Right lobe of liver (tissue), 6 donors: Measurements from ENCODE around the gene VWDE. TPM values are rescaled to one million over a fixed set of nuclear protein-coding genes. Genes with fewer than 3 reads are reported as not detected.

Experiments used
- ATAC-seq, 4 donors: fragments of 200-7000 bp; cut with Tn5 transposase; one replicate each; pipeline ENCODE4 v1.9.1; 2020; ENCODE audit warnings: mild to moderate bottlenecking in 4 of 4, moderate library complexity in 4 of 4
- DNase-seq, 3 donors: peaks; one replicate each; pipeline ENCODE4 v3.0.0-alpha.2; 2020
- H3K27ac ChIP-seq, 3 donors: fragments of 200-600 bp; one replicate each; pipeline ENCODE4 v1.8.0; 2022
- H3K27me3 ChIP-seq, 2 donors: fragments of 200-600 bp; one replicate each; pipeline ENCODE4 v1.8.0; 2022
- H3K36me3 ChIP-seq, 4 donors: fragments of 200-600 bp; sonication (generic) in 1 of 4; one replicate each; pipeline versions ENCODE4 v1.5.1 to v1.8.0; 2017 to 2022; ENCODE audit warnings: control low read depth in 1 of 4
- H3K4me1 ChIP-seq, 4 donors: fragments of 200-600 bp; sonication (generic) in 1 of 4; one replicate each; pipeline versions ENCODE4 v1.5.1 to v1.8.0; 2017 to 2022; ENCODE audit warnings: control low read depth in 1 of 4
- H3K4me3 ChIP-seq, 3 donors: fragments of 200-600 bp; one replicate each; pipeline ENCODE4 v1.8.0; 2022
- H3K9me3 ChIP-seq, 4 donors: fragments of 200-600 bp; sonication (generic) in 1 of 4; one replicate each; pipeline versions ENCODE4 v1.5.1 to v1.8.0; 2017 to 2022; ENCODE audit warnings: control low read depth in 1 of 4
- POLR2A ChIP-seq: fragments of 450-650 bp; IDR thresholded peaks from one replicate; pipeline ENCODE4 v1.6.1; 2017; ENCODE audit warnings: antibody characterized with exemption, mild to moderate bottlenecking
- WGBS: methylation state at CpG from one replicate; pipeline ENCODE4 v1.1.6; 2018; ENCODE audit warnings: low coverage, low lambda C conversion rate; ENCODE audit not compliant: insufficient coverage; ENCODE audit errors: missing lambda C conversion rate; 5-methylcytosine and 5-hydroxymethylcytosine counted together
- intact Hi-C, 2 donors: fragments of 100-400 bp; cut with DNase I; formaldehyde crosslinking; loops; one replicate each; pipeline versions ENCODE4 v1.11.2 to v1.14.1; 2022
- total RNA-seq, 6 experiments: library from RNA; depleted of rRNA in 2 of 6; stranded (reverse); fragments of >200 nt in 2 of 6; fragmentation: NEBNext Ultra II Directional in 3 of 6; extraction: Animal tissue kit (Norgen Biotek cat#: 25700) in 3 of 6; gene quantifications; one replicate each; pipeline versions ENCODE4 v1.1.0 to v1.2.4, GENCODE V29; 2016 to 2023
- TF ChIP-seq, protein P1 (sequence below), 4 donors: fragments of 200-600 bp in 3 of 4; fragments of 450-650 bp in 1 of 4; IDR thresholded peaks; one replicate each; pipeline versions ENCODE4 v1.5.1 to v1.8.0; 2016 to 2022; ENCODE audit warnings: antibody characterized with exemption in 4 of 4, mild to moderate bottlenecking in 2 of 4
- donor health status: DM: no; HTN: yes; CAD: no.
- donor health status: DM: no; HTN: no; CAD: no.
- donor health status: DM: no; HTN: no; CAD: no.
- donor health status: DM: no; HTN: yes; CAD: no.
- donor health status: DM: no; HTN: yes; CAD: no.

The VWDE gene
- total RNA-seq, 6 experiments from 2014 or later = 0.24 to 0.42 (median 0.38) TPM; not detected in 3

DNA sequence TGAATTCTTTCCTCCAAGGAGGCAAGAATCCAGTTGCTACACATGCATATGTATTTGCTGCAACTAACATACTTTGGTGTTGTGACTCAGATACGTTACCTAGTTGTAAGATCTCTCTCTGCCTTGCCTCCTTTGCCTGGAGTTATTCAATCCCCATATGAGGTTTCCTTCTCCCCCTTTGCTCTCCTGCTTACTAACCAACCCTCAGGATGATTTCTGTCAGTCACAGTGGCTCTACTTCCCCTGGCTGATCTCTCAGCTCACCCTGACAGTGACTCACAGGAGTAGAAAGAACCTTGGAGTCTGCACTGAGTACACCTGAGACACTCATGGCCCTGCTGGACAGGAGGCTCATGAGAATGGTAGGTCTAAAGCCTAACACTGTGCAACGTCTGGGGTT, 100.6 kb downstream of the VWDE start:
- no peak overlapping the region for H3K27ac ChIP-seq
- intact Hi-C loops = no loop called here
- ATAC-seq (no peak), DNase-seq (no peak)
- TF ChIP-seq, protein P1, sequence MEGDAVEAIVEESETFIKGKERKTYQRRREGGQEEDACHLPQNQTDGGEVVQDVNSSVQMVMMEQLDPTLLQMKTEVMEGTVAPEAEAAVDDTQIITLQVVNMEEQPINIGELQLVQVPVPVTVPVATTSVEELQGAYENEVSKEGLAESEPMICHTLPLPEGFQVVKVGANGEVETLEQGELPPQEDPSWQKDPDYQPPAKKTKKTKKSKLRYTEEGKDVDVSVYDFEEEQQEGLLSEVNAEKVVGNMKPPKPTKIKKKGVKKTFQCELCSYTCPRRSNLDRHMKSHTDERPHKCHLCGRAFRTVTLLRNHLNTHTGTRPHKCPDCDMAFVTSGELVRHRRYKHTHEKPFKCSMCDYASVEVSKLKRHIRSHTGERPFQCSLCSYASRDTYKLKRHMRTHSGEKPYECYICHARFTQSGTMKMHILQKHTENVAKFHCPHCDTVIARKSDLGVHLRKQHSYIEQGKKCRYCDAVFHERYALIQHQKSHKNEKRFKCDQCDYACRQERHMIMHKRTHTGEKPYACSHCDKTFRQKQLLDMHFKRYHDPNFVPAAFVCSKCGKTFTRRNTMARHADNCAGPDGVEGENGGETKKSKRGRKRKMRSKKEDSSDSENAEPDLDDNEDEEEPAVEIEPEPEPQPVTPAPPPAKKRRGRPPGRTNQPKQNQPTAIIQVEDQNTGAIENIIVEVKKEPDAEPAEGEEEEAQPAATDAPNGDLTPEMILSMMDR (IDR thresholded peaks at IDR 0.05) = no peak
- TF ChIP-seq POLR2A = no peak
- H3K27me3 ChIP-seq = no peaks in the 10 kb centered on the region
- H3K9me3 ChIP-seq = no peaks in the 10 kb centered on the region
- H3K36me3 ChIP-seq = no peaks in the 10 kb centered on the region
- 58% methylated on average over 2 of the region's 2 CpGs for WGBS
- no peak overlapping the region for H3K4me3 ChIP-seq
- no peaks in the 10 kb centered on the region for H3K4me1 ChIP-seq

DNA sequence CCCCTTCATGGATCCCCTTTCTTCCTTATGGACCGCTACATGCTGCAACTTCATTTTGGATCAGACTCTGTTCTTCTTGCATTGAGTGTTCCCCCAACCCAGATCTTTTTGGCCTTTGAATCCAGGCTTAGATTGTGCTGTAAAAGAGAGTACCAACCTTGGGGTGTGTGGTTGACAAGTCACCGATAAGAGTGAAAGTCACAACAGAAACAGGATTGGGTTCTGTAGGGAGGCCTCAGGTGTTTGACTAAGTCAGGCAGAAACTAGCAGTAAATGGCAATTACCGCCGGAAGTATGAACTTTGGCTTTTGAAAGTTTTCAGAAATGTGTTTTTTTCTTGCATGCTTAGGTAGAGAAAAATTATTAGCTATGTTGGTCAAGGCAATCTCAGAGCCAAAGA, 103.2 kb downstream of the VWDE start:
- WGBS = 91% methylated on average over 4 of the region's 4 CpGs

DNA sequence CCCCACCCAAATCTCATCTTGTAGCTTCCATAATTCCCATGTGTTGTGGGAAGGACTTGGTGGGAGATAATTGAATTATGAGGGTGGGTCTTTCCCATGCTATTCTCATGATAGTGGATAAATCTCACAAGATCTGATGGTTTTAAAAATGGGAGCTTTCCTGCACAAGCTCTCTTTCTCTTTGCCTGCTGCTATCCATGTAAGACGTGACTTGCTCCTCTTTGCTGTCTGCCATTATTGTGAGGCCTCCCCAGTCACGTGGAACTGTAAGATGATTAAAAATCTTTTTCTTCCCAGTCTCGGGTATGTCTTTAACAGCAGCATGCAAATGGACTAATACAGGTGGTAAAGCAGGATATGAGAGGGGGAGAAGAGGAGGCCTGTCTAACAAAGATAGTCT, 104.3 kb downstream of the VWDE start:
- TF ChIP-seq, protein P1 (IDR thresholded peaks at IDR 0.05) = no peak
- TF ChIP-seq POLR2A = no peak
- ATAC-seq = no peak
- Histone ChIP-seq H3K4me1 (no peaks in the 10 kb centered on the region), H3K4me3 (no peak overlapping the region), H3K36me3 (no peaks in the 10 kb centered on the region), H3K9me3 (no peaks in the 10 kb centered on the region), H3K27me3 (no peaks in the 10 kb centered on the region), H3K27ac (no peak overlapping the region)
- WGBS = 48% methylated on average over 3 of the region's 3 CpGs
- intact Hi-C loops = no loop called here
- DNase-seq = no peak

More for the DNA sequence above, 103.2 kb downstream of the VWDE start:
- no peaks in the 10 kb centered on the region for H3K4me1 ChIP-seq
- no peak overlapping the region for H3K4me3 ChIP-seq
- intact Hi-C loops = no loop called here
- no peak overlapping the region for H3K27ac ChIP-seq
- no peaks in the 10 kb centered on the region for H3K27me3 ChIP-seq
- no peaks in the 10 kb centered on the region for H3K36me3 ChIP-seq
- ATAC-seq (no peak), DNase-seq (no peak)
- TF ChIP-seq, protein P1 (IDR thresholded peaks at IDR 0.05) = no peak
- TF ChIP-seq POLR2A = no peak
- no peaks in the 10 kb centered on the region for H3K9me3 ChIP-seq

DNA sequence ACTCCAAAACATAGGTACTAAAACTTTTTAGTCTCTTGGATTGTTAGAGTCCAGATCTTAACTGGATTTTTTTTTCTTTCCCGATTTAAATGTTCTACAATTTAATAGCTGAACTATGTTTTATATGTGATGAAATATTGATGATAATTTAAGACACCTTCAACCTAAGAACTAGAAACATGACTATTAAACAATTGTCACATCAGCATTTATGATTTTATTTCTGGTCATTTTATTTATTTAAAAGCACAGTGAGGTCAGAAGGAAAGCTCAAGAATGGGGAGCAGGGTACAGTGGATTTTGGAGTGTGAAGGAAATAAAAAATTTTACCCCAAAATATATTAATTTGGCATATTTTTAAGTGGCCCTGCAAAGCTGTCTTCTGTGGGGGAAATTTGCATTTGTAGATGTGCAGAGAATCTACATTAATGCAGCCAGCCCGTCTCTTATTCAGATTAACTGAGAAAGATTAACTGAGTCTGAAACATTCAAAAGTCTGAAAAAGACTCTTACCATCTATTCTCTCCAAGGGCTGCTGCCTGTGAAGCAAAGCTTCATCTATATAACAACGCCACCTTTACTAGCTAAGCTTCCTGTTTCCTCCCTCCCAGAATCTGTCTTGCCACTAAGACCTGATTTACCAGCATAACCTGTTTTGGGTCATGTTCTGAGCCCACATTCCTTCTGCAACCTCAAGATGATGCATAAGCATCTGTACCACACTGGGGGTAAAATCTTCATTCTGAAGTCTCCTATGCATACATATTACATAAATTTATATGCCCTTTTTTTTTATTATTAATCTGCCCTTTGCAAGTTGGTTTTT, 106.2 kb downstream of the VWDE start:
- intact Hi-C loops = no loop called here
- Histone ChIP-seq H3K4me1 (no peaks in the 10 kb centered on the region), H3K4me3 (no peak overlapping the region), H3K36me3 (no peaks in the 10 kb centered on the region), H3K27me3 (no peaks in the 10 kb centered on the region), H3K9me3 (no peaks in the 10 kb centered on the region), H3K27ac (no peak overlapping the region)
- no peak for TF ChIP-seq POLR2A
- TF ChIP-seq, protein P1 (IDR thresholded peaks at IDR 0.05) = no peak
- no peak for DNase-seq
- ATAC-seq = no peak
- 60% methylated on average over 3 of the region's 3 CpGs for WGBS
